Mucosa of descending colon (tissue), 3 donors: ENCODE measurements around the gene WASF3. TPM values are rescaled to one million over a fixed set of nuclear protein-coding genes. Genes with fewer than 3 reads are reported as not detected.

Source experiments
- ATAC-seq: fragments of 200-7000 bp; cut with Tn5 transposase; one replicate; pipeline ENCODE4 v1.9.1; 2020; ENCODE audit warnings: mild to moderate bottlenecking, moderate library complexity
- DNase-seq, 3 donors: peaks; one replicate each; pipeline ENCODE4 v3.0.0-alpha.2; 2020
- H3K36me3 ChIP-seq: fragments of 200-600 bp; one replicate; pipeline ENCODE4 v1.8.0; 2021; ENCODE audit warnings: low read depth, mild to moderate bottlenecking
- H3K4me1 ChIP-seq: fragments of 200-600 bp; one replicate; pipeline ENCODE4 v1.8.0; 2021; ENCODE audit warnings: low read depth, mild to moderate bottlenecking
- H3K4me3 ChIP-seq: fragments of 200-600 bp; one replicate; pipeline ENCODE4 v1.8.0; 2021; ENCODE audit warnings: mild to moderate bottlenecking
- H3K9me3 ChIP-seq: fragments of 200-600 bp; one replicate; pipeline ENCODE4 v1.8.0; 2021; ENCODE audit warnings: mild to moderate bottlenecking
- CTCF ChIP-seq: fragments of 200-600 bp; IDR thresholded peaks from one replicate; pipeline ENCODE4 v1.8.0; 2022; ENCODE audit warnings: antibody characterized with exemption, mild to moderate bottlenecking
- intact Hi-C, 2 donors: fragments of 100-400 bp; cut with DNase I in 1 of 2; cut with micrococcal nuclease in 1 of 2; formaldehyde crosslinking; loops; one replicate each; pipeline versions ENCODE4 v1.11.0 to v1.11.1; 2022; cut with DNase I, micrococcal nuclease
- total RNA-seq, 3 donors: library from RNA; stranded (reverse); fragmentation: NEBNext Ultra II Directional in 2 of 3; extraction: Animal tissue kit (Norgen Biotek cat#: 25700) in 2 of 3; gene quantifications; one replicate each; pipeline versions ENCODE4 v1.2.1 to v1.2.4, GENCODE V29; 2021 to 2023
- donor health status: DM: no; HTN: no; CAD: no; lungs with moderate emphysema.
- donor health status: DM: no; HTN: no; CAD: no.
- donor health status: DM: no; HTN: yes; CAD: no.

Gene WASF3
- total RNA-seq, 3 donors from 2014 or later = 1.4 to 18.4 (median 4.4) TPM

- Histone ChIP-seq H3K4me3 (no peak overlapping the region), H3K36me3 (no peaks in the 10 kb centered on the region), H3K4me1 (no peaks in the 10 kb centered on the region), H3K9me3 (no peaks in the 10 kb centered on the region)
- DNase-seq (no peak), ATAC-seq (no peak)
- intact Hi-C loops = no loop called here
- TF ChIP-seq CTCF = no peak
Observed at GRCh38 chr13:26590379-26590778, 32.9 kb downstream of the WASF3 start.

- ATAC-seq (no peak), DNase-seq (no peak)
- no peaks in the 10 kb centered on the region for H3K9me3 ChIP-seq
- no peaks in the 10 kb centered on the region for H3K4me1 ChIP-seq
- intact Hi-C loops = no loop called here
- H3K36me3 ChIP-seq = no peaks in the 10 kb centered on the region
- no peak overlapping the region for H3K4me3 ChIP-seq
- TF ChIP-seq CTCF = no peak
Observed at GRCh38 chr13:26590951-26591350, 33.5 kb downstream of the WASF3 start.

- Histone ChIP-seq H3K4me3 (no peak overlapping the region), H3K36me3 (no peaks in the 10 kb centered on the region), H3K9me3 (no peaks in the 10 kb centered on the region), H3K4me1 (no peaks in the 10 kb centered on the region)
- no peak for TF ChIP-seq CTCF
- no peak for ATAC-seq
- intact Hi-C loops = no loop called here
- no peak for DNase-seq
Observed at GRCh38 chr13:26591672-26592071, 34.2 kb downstream of the WASF3 start.

- H3K4me3 ChIP-seq = no peak overlapping the region
- no peaks in the 10 kb centered on the region for H3K4me1 ChIP-seq
- H3K9me3 ChIP-seq = no peaks in the 10 kb centered on the region
- DNase-seq (no peak), ATAC-seq (no peak)
- intact Hi-C loops = no loop called here
- TF ChIP-seq CTCF = no peak
- H3K36me3 ChIP-seq = no peaks in the 10 kb centered on the region
Observed at GRCh38 chr13:26593661-26594060, 36.2 kb downstream of the WASF3 start.

GRCh38 chr13:26594363-26594762 is 36.9 kb downstream of the WASF3 start:
- Histone ChIP-seq H3K9me3 (no peaks in the 10 kb centered on the region), H3K36me3 (no peaks in the 10 kb centered on the region), H3K4me1 (no peaks in the 10 kb centered on the region), H3K4me3 (no peak overlapping the region)
- DNase-seq (no peak), ATAC-seq (no peak)
- intact Hi-C loops = no loop called here
- no peak for TF ChIP-seq CTCF

- intact Hi-C loops = no loop called here
- no peak for ATAC-seq
Observed at GRCh38 chr13:26596458-26596857, 39.0 kb downstream of the WASF3 start.

More at GRCh38 chr13:26596458-26596857, 39.0 kb downstream of the WASF3 start:
- Histone ChIP-seq H3K4me3 (no peak overlapping the region), H3K36me3 (no peaks in the 10 kb centered on the region), H3K9me3 (no peaks in the 10 kb centered on the region), H3K4me1 (no peaks in the 10 kb centered on the region)
- no peak for TF ChIP-seq CTCF
- DNase-seq = no peak
